Activated CD8-positive, alpha-beta memory T cell treated with anti-CD3 and anti-CD28 coated beads for 48 hours (primary cell): ENCODE data around the gene CADPS2.
"Not testable (repeated sequence)": the region's sequence is repeated elsewhere in the genome, so short reads cannot be mapped to it uniquely, and the experiment has no call there.

Experiments used
- DNase-seq, 3 experiments: peaks; one replicate each; pipeline ENCODE4 v3.0.0-alpha.2; 2020; ENCODE audit warnings: low read depth in 2 of 3, low spot score in 2 of 3

Gene CADPS2

GRCh38 chr7:122300956-122301833 is 585.1 kb downstream of the CADPS2 start:
- DNase-seq = no peak

GRCh38 chr7:122300211-122300932 is 585.9 kb downstream of the CADPS2 start:
- no peak for DNase-seq

GRCh38 chr7:122299624-122300210 is 586.5 kb downstream of the CADPS2 start:
- no peak for DNase-seq

- no peak for DNase-seq
Measured at GRCh38 chr7:122298618-122299017, 587.6 kb downstream of the CADPS2 start.

- DNase-seq = no peak
Measured at GRCh38 chr7:122298131-122298530, 588.1 kb downstream of the CADPS2 start.

- DNase-seq = no peak
Measured at GRCh38 chr7:122291189-122291588, 595.1 kb downstream of the CADPS2 start.

- no peak for DNase-seq
Measured at GRCh38 chr7:122290476-122290875, 595.8 kb downstream of the CADPS2 start.

- no peak for DNase-seq
Measured at GRCh38 chr7:122289426-122289825, 596.8 kb downstream of the CADPS2 start.

GRCh38 chr7:122284608-122285007 is 601.7 kb downstream of the CADPS2 start:
- DNase-seq = not testable (repeated sequence)

GRCh38 chr7:122273117-122273516 is 613.1 kb downstream of the CADPS2 start:
- DNase-seq = no peak

GRCh38 chr7:122269241-122269640 is 617.0 kb downstream of the CADPS2 start:
- no peak for DNase-seq
